GM23338 (cell line): Measurements from ENCODE around the gene CPSF4. TPM values are rescaled to one million over a fixed set of nuclear protein-coding genes. Genes with fewer than 3 reads are reported as not detected.

Source experiments
- ATAC-seq: fragments of 200-7000 bp; cut with Tn5 transposase; 3 replicates; pipeline ENCODE4 v1.9.1; 2020
- DNase-seq: peaks from one replicate; pipeline ENCODE4 v3.0.0-alpha.2; 2015; ENCODE audit warnings: low spot score
- H2AFZ ChIP-seq: fragments of 200-600 bp; sonication (generic); 2 replicates; pipeline ENCODE4 v1.8.0; 2016; ENCODE audit warnings: antibody characterized with exemption, mild to moderate bottlenecking, moderate library complexity
- H3F3A ChIP-seq: fragments of 200-600 bp; sonication (generic); replicated peaks from 2 replicates; pipeline ENCODE4 v1.8.0; 2017; ENCODE audit warnings: antibody characterized with exemption, mixed run types, low read depth
- H3K27ac ChIP-seq: fragments of 200-600 bp; sonication (generic); 2 replicates; pipeline ENCODE4 v1.6.1; 2016; ENCODE audit warnings: low read depth
- H3K27me3 ChIP-seq: fragments of 200-600 bp; sonication (generic); 2 replicates; pipeline ENCODE4 v1.8.0; 2016; ENCODE audit warnings: mild to moderate bottlenecking, mixed run types, moderate library complexity; ENCODE audit not compliant: insufficient read depth
- H3K36me3 ChIP-seq: fragments of 200-600 bp; sonication (generic); 2 replicates; pipeline ENCODE4 v1.8.0; 2016; ENCODE audit warnings: mild to moderate bottlenecking; ENCODE audit not compliant: insufficient read depth
- H3K4me1 ChIP-seq: fragments of 200-600 bp; sonication (generic); 2 replicates; pipeline ENCODE4 v1.8.0; 2016; ENCODE audit warnings: mild to moderate bottlenecking, moderate library complexity; ENCODE audit not compliant: insufficient read depth
- H3K4me2 ChIP-seq: fragments of 200-600 bp; sonication (generic); 2 replicates; pipeline ENCODE4 v1.7.1; 2017; ENCODE audit warnings: mixed run types
- H3K4me3 ChIP-seq: fragments of 200-600 bp; sonication (generic); 2 replicates; pipeline ENCODE4 v1.6.1; 2016; ENCODE audit warnings: mixed run types
- H3K79me2 ChIP-seq: fragments of 200-600 bp; sonication (generic); replicated peaks from 2 replicates; pipeline ENCODE4 v1.8.0; 2017; ENCODE audit warnings: mild to moderate bottlenecking; ENCODE audit not compliant: insufficient read depth
- H3K9me2 ChIP-seq: fragments of 200-600 bp; sonication (generic); 2 replicates; pipeline ENCODE4 v1.8.0; 2017; ENCODE audit not compliant: insufficient read depth
- H4K20me1 ChIP-seq: fragments of 200-600 bp; sonication (generic); replicated peaks from 2 replicates; pipeline ENCODE4 v1.8.0; 2017; ENCODE audit warnings: mild to moderate bottlenecking; ENCODE audit not compliant: insufficient read depth
- H3K27ac Mint-ChIP-seq: 2 replicates; pipeline ENCODE4 v1.8.0; 2020; ENCODE audit warnings: inconsistent platforms, mild to moderate bottlenecking, moderate library complexity, mixed read lengths
- H3K27me3 Mint-ChIP-seq: 3 replicates; pipeline ENCODE4 v1.8.0; 2022; ENCODE audit warnings: low read depth, mild to moderate bottlenecking, moderate library complexity, mixed read lengths, inconsistent platforms; ENCODE audit not compliant: insufficient read depth, poor library complexity
- H3K36me3 Mint-ChIP-seq: 3 replicates; pipeline ENCODE4 v1.8.0; 2021; ENCODE audit warnings: low read depth, mild to moderate bottlenecking, inconsistent platforms, moderate library complexity, mixed read lengths
- H3K4me1 Mint-ChIP-seq: 3 replicates; pipeline ENCODE4 v1.8.0; 2020; ENCODE audit warnings: mild to moderate bottlenecking, inconsistent platforms, mixed read lengths
- H3K4me3 Mint-ChIP-seq: 3 replicates; pipeline ENCODE4 v1.8.0; 2021; ENCODE audit warnings: moderate library complexity, mild to moderate bottlenecking, inconsistent platforms, mixed read lengths
- H3K9me3 Mint-ChIP-seq: 3 replicates; pipeline ENCODE4 v1.8.0; 2020; ENCODE audit warnings: moderate library complexity, mild to moderate bottlenecking, inconsistent platforms, mixed read lengths
- CREB1 ChIP-seq: fragments of 250-450 bp; sonication (Bioruptor Pico); IDR thresholded peaks from 2 replicates; pipeline ENCODE4 v1.5.0; 2020; ENCODE audit warnings: low read depth, mild to moderate bottlenecking, moderate library complexity
- CTCF ChIP-seq, 2 experiments: fragments of 200-600 bp in 1 of 2; sonication (generic) in 1 of 2; conservative IDR thresholded peaks; 2 replicates each; pipeline versions ENCODE4 v1.5.1 to v1.6.1; 2016 to 2017; ENCODE audit warnings: antibody characterized with exemption in 2 of 2, low read depth in 2 of 2, mild to moderate bottlenecking in 2 of 2, moderate library complexity in 1 of 2
- ETS1 ChIP-seq: IDR thresholded peaks from 2 replicates; pipeline ENCODE4 v1.6.1; 2016; ENCODE audit warnings: antibody characterized with exemption
- EZH2 ChIP-seq: fragments of 200-600 bp; sonication (generic); IDR thresholded peaks from one replicate; pipeline ENCODE4 v1.8.0; 2017; ENCODE audit warnings: antibody characterized with exemption, mild to moderate bottlenecking, low read depth; ENCODE audit not compliant: unreplicated experiment
- EZH2phosphoT487 ChIP-seq: fragments of 200-600 bp; sonication (generic); IDR thresholded peaks from one replicate; pipeline ENCODE4 v1.8.1; 2018; ENCODE audit warnings: antibody characterized with exemption; ENCODE audit not compliant: unreplicated experiment
- JUNB ChIP-seq: IDR thresholded peaks from one replicate; pipeline ENCODE4 v1.6.1; 2016; ENCODE audit warnings: antibody characterized with exemption; ENCODE audit not compliant: unreplicated experiment
- NANOG ChIP-seq: IDR thresholded peaks from 2 replicates; pipeline ENCODE4 v1.6.1; 2016; ENCODE audit warnings: antibody characterized with exemption, borderline replicate concordance
- POLR2AphosphoS5 ChIP-seq: IDR thresholded peaks from 2 replicates; pipeline ENCODE4 v1.6.1; 2016; ENCODE audit warnings: antibody characterized with exemption, low read depth
- REST ChIP-seq: IDR thresholded peaks from one replicate; pipeline ENCODE4 v1.6.1; 2018; ENCODE audit warnings: antibody characterized with exemption; ENCODE audit not compliant: unreplicated experiment
- STAT1 ChIP-seq: IDR thresholded peaks from one replicate; pipeline ENCODE4 v1.6.1; 2016; ENCODE audit warnings: antibody characterized with exemption; ENCODE audit not compliant: unreplicated experiment
- ZNF114 ChIP-seq: fragments of 250-450 bp; sonication (Bioruptor Pico); IDR thresholded peaks from 2 replicates; pipeline ENCODE4 v1.5.0; 2020; ENCODE audit warnings: mild to moderate bottlenecking, moderate library complexity
- ZNF331 ChIP-seq: fragments of 250-450 bp; sonication (Bioruptor Pico); IDR thresholded peaks from 2 replicates; pipeline ENCODE4 v1.5.0; 2020; ENCODE audit warnings: low read depth, mild to moderate bottlenecking, moderate library complexity
- ZNF462 ChIP-seq: fragments of 250-450 bp; sonication (Bioruptor Pico); IDR thresholded peaks from 2 replicates; pipeline ENCODE4 v1.5.0; 2020; ENCODE audit warnings: mild to moderate bottlenecking, moderate library complexity
- polyA plus RNA-seq: library from polyadenylated mRNA; unstranded; fragments of >200 nt; fragmentation: Nextera tagmentation; extraction: Ambion mirVana; gene quantifications from 2 replicates; pipeline ENCODE4 v1.2.1, GENCODE V29; 2016
- total RNA-seq: library from RNA; depleted of rRNA; stranded (reverse); fragments of >200 nt; shearing (Covaris generic); gene quantifications from 2 replicates; pipeline ENCODE4 v1.2.3, GENCODE V29; 2014

Gene CPSF4
- total and polyA plus RNA-seq, 2 experiments from 2014 or later = 34.3 to 93.2 TPM

GRCh38 chr7:99457050-99457649 lies 18.4 kb downstream of the CPSF4 start:
- peaks cover 30% of the 10 kb centered on the region for H4K20me1 ChIP-seq
- H3K4me2 ChIP-seq = no peak overlapping the region
- H3K27me3 ChIP-seq = no peaks in the 10 kb centered on the region
- Mint-ChIP-seq H3K4me3 (no peak overlapping the region; the same call in 2 of the 3 replicates), H3K36me3 (peaks cover 91% of the 10 kb centered on the region), H3K4me1 (0 out of 3 replicates have a peak, but pooled peaks cover 4% of the 10 kb centered on the region), H3K27ac (no peak overlapping the region), H3K27me3 (peaks cover 26% of the 10 kb centered on the region), H3K9me3 (no peaks in the 10 kb centered on the region)
- H3K27ac ChIP-seq = peak overlapping the region; percentile 81; the same call in 1 of the 2 replicates
- H3F3A ChIP-seq = peaks cover 49% of the 10 kb centered on the region
- no peaks in the 10 kb centered on the region for H3K9me2 ChIP-seq
- H3K4me1 ChIP-seq = no peaks in the 10 kb centered on the region
- peaks cover 44% of the 10 kb centered on the region for H3K79me2 ChIP-seq
- TF ChIP-seq REST (no peak), NANOG (no peak), ETS1 (no peak), CREB1 (CRISPR knock-in tag) (no peak), ZNF462 (CRISPR knock-in tag) (no peak), CTCF (conservative IDR thresholded peaks at IDR 0.05; ENCODE audit: low read depth in 2 of 2) (no peak), JUNB (no peak), STAT1 (no peak), ZNF114 (CRISPR knock-in tag) (no peak), POLR2AphosphoS5 (no peak), EZH2phosphoT487 (no peak), ZNF331 (CRISPR knock-in tag) (no peak), EZH2 (no peak)
- no peak overlapping the region for H3K4me3 ChIP-seq
- no peak overlapping the region for H2AFZ ChIP-seq
- H3K36me3 ChIP-seq = peaks cover 16% of the 10 kb centered on the region
- no peak for DNase-seq
- no peak for ATAC-seq
